ENCODE measurements around the gene FUT7.

FUT7 gene

DNA sequence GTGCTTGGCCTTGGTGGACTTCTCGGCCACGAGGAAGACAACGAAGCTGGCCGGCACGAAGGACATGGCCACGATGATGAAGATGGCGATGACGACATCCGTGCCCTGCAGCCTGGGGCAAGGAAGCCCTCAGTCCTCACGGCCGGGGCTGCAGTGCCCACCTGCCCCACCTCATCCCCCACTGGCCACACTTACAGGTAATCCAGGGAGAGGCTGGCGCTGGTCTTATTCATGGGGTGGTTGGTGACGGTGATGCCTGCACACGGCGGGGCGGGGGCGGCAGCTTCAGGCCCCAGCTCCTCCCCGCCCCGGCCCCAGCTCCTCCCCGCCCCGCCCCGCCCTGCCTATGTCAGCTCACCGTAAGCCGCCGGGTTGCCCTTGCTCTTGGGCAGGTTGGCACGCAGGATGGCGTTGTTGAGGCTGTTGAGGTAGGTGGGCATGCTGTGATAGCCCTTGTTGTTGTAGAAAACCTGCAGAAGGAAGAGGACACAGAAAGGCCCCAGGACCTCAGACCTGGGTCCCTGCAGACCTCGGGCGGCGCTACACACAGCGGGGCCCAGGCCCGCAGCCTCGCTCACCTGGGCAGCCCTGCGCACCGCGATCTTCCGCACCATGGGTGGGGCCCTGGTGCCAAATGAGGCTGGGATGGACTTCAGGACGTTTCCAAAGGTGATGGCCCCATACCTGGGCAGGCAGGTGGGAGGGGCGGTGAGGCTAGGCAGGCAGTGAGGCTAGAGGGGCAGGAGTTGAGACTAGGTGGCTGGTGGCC, 19.8 kb downstream of the FUT7 start:
- DNase-seq (ENCODE audit: extremely low read depth, low read depth): no peak
- TF ChIP-seq, protein P1, sequence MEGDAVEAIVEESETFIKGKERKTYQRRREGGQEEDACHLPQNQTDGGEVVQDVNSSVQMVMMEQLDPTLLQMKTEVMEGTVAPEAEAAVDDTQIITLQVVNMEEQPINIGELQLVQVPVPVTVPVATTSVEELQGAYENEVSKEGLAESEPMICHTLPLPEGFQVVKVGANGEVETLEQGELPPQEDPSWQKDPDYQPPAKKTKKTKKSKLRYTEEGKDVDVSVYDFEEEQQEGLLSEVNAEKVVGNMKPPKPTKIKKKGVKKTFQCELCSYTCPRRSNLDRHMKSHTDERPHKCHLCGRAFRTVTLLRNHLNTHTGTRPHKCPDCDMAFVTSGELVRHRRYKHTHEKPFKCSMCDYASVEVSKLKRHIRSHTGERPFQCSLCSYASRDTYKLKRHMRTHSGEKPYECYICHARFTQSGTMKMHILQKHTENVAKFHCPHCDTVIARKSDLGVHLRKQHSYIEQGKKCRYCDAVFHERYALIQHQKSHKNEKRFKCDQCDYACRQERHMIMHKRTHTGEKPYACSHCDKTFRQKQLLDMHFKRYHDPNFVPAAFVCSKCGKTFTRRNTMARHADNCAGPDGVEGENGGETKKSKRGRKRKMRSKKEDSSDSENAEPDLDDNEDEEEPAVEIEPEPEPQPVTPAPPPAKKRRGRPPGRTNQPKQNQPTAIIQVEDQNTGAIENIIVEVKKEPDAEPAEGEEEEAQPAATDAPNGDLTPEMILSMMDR (IDR thresholded peaks at IDR 0.05; ENCODE audit: low read depth, low read length): no peak

DNA sequence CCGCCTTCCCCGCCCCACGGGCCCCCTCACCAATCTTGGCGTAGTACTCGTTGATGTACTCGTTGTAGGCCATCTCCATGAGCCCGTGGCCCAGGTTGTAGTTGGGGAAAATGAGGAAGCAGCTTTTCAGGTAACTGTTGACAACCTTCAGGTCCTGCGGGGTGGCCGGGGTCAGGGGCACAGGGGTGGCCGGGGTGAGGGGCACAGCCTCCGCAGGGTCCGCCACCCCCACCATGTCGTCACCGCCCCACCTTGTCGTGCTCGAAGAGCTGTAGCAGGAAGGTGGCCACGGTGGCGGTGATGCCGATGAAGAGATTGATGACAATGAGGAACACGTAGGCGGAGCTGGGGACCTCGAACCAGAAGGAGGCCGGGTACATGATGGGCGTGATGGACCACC, 20.7 kb downstream of the FUT7 start:
- TF ChIP-seq, protein P1 (IDR thresholded peaks at IDR 0.05; ENCODE audit: low read depth, low read length): no peak

DNA sequence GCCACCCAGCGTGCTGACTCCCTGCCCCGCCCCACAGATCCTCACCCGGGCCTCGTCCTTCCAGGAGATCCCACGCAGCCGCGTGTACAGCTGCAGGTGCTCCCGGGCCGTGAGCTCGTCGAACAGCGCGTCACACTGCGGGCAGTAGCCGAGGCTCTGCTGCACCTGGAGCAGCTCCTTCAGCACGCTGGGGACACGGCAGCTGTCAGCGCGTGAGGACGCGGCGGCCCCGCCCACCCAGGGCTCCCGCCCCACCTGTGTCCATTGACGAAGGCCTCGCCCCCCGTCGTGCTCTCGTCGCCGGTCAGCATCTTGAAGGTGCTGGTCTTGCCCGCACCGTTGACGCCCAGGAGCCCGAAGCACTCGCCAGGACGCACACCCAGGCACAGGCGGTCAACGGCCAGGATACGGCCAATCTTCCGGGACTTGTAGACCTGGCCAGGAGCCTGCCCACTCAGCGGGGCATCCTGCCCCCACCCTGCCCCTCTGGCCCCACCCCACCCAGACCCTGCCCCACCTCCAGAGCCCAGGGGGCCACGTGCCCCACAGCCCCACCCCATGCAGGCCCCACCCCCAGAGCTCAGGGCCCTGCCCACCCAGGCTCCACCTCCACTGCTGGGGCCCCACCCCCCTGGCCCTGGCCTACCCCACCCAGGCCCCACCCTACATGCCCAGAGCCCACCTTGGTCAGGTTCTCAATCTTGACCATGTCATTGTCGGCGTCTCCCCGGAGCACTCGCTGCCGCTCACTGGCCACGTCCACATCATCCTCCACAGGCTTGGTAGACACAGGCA, 21.8 kb downstream of the FUT7 start:
- DNase-seq (ENCODE audit: extremely low read depth, low read depth): no peak
- TF ChIP-seq, protein P1 (IDR thresholded peaks at IDR 0.05; ENCODE audit: low read depth, low read length): no peak

More for the DNA sequence above, 20.7 kb downstream of the FUT7 start:
- no peak for DNase-seq (ENCODE audit: extremely low read depth, low read depth)

DNA sequence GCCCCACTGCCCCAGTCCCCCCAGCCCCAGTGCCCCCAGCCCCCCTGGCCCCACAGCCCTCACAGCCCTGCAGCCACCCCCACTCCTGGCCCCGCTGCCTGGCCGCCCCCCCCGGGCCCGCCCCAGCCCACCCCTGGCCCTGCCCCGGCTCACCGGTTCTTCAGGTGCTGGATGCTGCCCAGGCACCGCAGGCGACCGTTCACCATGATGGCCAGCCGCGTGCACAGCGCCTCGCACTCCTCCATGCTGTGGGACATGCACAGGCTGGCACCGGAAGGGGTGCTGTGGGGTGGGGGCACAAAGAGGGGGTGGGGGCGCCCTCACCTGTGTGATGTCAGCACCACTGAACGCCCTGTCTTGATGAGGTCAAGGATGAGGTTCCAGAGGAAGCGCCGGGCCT, 22.7 kb downstream of the FUT7 start:
- DNase-seq (ENCODE audit: extremely low read depth, low read depth): no peak
- TF ChIP-seq, protein P1 (IDR thresholded peaks at IDR 0.05; ENCODE audit: low read depth, low read length): no peak

DNA sequence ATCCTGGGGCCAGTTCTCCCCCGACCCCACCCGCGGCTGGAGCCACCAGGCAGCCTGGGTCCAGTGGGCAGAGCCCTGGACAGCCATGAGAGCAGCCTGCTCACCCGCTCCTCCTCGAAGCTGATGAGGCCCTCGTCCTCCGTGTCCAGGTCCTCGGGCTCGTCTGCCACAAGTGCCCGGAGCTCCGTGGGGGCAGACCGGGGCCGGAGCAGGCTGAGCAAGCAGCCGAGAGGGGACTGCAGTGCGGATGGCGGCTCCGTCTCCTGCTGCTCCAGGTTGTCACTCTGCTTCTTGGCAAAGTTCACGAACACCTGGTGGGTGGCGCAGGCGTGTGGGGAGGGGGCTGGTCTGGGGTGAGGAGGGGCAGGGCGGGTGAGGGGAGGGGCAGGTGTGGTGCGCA, 23.6 kb downstream of the FUT7 start:
- TF ChIP-seq, protein P1 (IDR thresholded peaks at IDR 0.05; ENCODE audit: low read depth, low read length): no peak

DNA sequence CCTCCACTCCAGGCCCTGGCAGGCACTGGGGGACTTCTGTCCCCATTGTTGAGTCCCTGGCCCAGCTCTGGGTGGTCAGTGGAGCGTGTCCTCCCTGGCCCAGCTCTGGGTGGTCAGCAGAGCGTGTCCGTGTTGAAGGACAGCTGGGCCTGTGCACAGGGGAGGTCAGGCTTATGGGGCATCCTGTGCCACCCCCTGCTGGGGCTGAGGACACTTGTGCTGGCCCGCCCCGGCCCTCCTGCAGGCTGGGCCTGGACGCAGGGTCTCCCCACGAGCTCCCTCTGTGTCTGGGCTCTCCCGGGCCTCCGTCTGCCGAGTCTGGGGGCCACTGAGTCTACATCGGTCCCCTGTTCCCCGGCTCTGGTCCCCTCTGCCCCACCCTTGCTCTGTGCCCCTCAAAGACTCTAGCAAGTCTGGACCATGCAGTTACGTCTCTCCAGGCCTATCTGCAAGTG, 24.0 kb downstream of the FUT7 start:
- TF ChIP-seq, protein P1 (IDR thresholded peaks at IDR 0.05; ENCODE audit: low read depth, low read length): no peak
- DNase-seq (ENCODE audit: extremely low read depth, low read depth): no peak

More for the DNA sequence above, 23.6 kb downstream of the FUT7 start:
- no peak for DNase-seq (ENCODE audit: extremely low read depth, low read depth)
